Fibroblast of skin of left biceps (primary cell): ENCODE measurements around the gene LDB1.

ENCODE experiments used
- DNase-seq, 2 experiments: peaks; one replicate each; pipeline ENCODE4 v3.0.0-alpha.2; 2013; ENCODE audit warnings: low read depth in 2 of 2

Gene LDB1

GRCh38 chr10:102113261-102113955 lies 6.8 kb downstream of the LDB1 start:
- DNase-seq = no peak

- no peak for DNase-seq
Observed at GRCh38 chr10:102112210-102112817, 7.9 kb downstream of the LDB1 start.

GRCh38 chr10:102111276-102111675 lies 8.9 kb downstream of the LDB1 start:
- no peak for DNase-seq

- DNase-seq = no peak
Observed at GRCh38 chr10:102109166-102110116, 10.7 kb downstream of the LDB1 start.

- DNase-seq = no peak
Observed at GRCh38 chr10:102106998-102107397, 13.2 kb downstream of the LDB1 start.

GRCh38 chr10:102102421-102102820 lies 17.7 kb downstream of the LDB1 start:
- DNase-seq = no peak

- DNase-seq = no peak
Observed at GRCh38 chr10:102101152-102101551, 19.0 kb downstream of the LDB1 start.

GRCh38 chr10:102096449-102096848 lies 23.7 kb downstream of the LDB1 start:
- no peak for DNase-seq

GRCh38 chr10:102090772-102091171 lies 29.4 kb downstream of the LDB1 start:
- no peak for DNase-seq

- no peak for DNase-seq
Observed at GRCh38 chr10:102086196-102086595, 34.0 kb downstream of the LDB1 start.

- no peak for DNase-seq
Observed at GRCh38 chr10:102085336-102085735, 34.8 kb downstream of the LDB1 start.

GRCh38 chr10:102083541-102083940 lies 36.6 kb downstream of the LDB1 start:
- no peak for DNase-seq

- DNase-seq = peak; percentile 32
Observed at GRCh38 chr10:102072673-102073527, 47.3 kb downstream of the LDB1 start.

GRCh38 chr10:102069071-102069470 lies 51.1 kb downstream of the LDB1 start:
- DNase-seq = no peak

GRCh38 chr10:102068216-102068615 lies 52.0 kb downstream of the LDB1 start:
- DNase-seq = no peak

- DNase-seq = no peak
Observed at GRCh38 chr10:102067091-102067916, 52.9 kb downstream of the LDB1 start.

- no peak for DNase-seq
Observed at GRCh38 chr10:102066399-102067088, 53.6 kb downstream of the LDB1 start.

GRCh38 chr10:102065561-102066398 lies 54.4 kb downstream of the LDB1 start:
- DNase-seq = no peak
